ENCODE results near the gene SELE.
A peak's percentile ranks its signal among the peaks of the same experiment; 100 is the strongest.
"Not testable (repeated sequence)": the region's sequence is repeated elsewhere in the genome, so short reads cannot be mapped to it uniquely, and the experiment has no call there.

Gene SELE

GRCh38 chr1:169683168-169683567, 50.7 kb downstream of the SELE start:
- not testable (repeated sequence) for DNase-seq (ENCODE audit: low read depth in 2 of 3, low spot score in 1 of 3)

- no peak for DNase-seq (ENCODE audit: low read depth in 2 of 3, low spot score in 1 of 3)
Measured at GRCh38 chr1:169682071-169682470, 51.8 kb downstream of the SELE start.

GRCh38 chr1:169681140-169681539, 52.7 kb downstream of the SELE start:
- DNase-seq (ENCODE audit: low read depth in 2 of 3, low spot score in 1 of 3): no peak

- DNase-seq (ENCODE audit: low read depth in 2 of 3, low spot score in 1 of 3): peak; percentile 52 to 61 (median 56)
Measured at GRCh38 chr1:169680377-169681019, 53.4 kb downstream of the SELE start.

- DNase-seq (ENCODE audit: low read depth in 2 of 3, low spot score in 1 of 3): no peak
Measured at GRCh38 chr1:169679692-169680091, 54.2 kb downstream of the SELE start.

- DNase-seq (ENCODE audit: low read depth in 2 of 3, low spot score in 1 of 3): no peak
Measured at GRCh38 chr1:169676001-169676400, 57.9 kb downstream of the SELE start.
